IPS-18c (cell line): ENCODE measurements around the gene SUN5.
"Not testable (repeated sequence)": the region's sequence is repeated elsewhere in the genome, so short reads cannot be mapped to it uniquely, and the experiment has no call there.

ENCODE experiments used
- H3K4me3 ChIP-seq: 2 replicates; pipeline ENCODE4 v1.7.0; 2013; ENCODE audit warnings: low read depth, mild to moderate bottlenecking, low read length, moderate library complexity; ENCODE audit not compliant: insufficient read depth
- H3K9me3 ChIP-seq: one replicate; pipeline ENCODE4 v1.6.1; 2013; ENCODE audit warnings: mild to moderate bottlenecking, low read length, moderate library complexity; ENCODE audit not compliant: control insufficient read depth, insufficient read depth

SUN5 gene, protein sequence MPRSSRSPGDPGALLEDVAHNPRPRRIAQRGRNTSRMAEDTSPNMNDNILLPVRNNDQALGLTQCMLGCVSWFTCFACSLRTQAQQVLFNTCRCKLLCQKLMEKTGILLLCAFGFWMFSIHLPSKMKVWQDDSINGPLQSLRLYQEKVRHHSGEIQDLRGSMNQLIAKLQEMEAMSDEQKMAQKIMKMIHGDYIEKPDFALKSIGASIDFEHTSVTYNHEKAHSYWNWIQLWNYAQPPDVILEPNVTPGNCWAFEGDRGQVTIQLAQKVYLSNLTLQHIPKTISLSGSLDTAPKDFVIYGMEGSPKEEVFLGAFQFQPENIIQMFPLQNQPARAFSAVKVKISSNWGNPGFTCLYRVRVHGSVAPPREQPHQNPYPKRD

DNA sequence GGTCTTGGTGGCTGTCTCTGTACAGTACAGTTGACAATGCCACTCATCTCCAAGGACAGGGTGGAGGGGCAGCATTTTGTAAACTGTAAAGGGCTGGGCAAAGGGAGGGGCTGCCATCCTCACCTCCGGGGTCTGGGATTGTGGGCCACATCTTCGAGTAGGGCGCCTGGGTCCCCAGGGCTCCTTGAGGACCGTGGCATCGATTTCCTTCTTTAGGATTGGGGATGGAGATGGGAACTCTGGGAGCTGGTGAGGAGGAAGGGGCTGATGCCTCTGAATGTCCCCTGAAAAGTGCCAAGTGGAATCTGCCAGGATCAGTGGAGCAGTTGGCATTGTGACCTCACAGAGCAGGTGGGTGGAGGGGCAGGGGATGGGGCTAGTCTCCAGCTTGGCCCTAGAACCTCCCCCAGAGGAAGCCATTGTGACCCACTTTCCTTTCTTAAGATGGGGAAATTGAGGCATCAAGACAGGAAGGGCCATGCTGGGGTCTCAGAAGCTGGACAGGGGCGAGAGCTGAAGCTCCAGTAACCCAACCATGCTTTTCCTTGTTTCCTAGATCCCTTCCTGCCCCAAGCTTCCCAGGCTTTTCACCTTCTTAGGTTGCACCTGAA lies at the start of gene SUN5:
TSS of gene SUN5 (minus strand) at position 293 of the 611 bp plus-strand sequence. CDS start at position 200, 93 bp downstream.
- no peak within 1 kb of the TSS for H3K4me3 ChIP-seq
- no peaks in the 10 kb centered on the region for H3K9me3 ChIP-seq

DNA sequence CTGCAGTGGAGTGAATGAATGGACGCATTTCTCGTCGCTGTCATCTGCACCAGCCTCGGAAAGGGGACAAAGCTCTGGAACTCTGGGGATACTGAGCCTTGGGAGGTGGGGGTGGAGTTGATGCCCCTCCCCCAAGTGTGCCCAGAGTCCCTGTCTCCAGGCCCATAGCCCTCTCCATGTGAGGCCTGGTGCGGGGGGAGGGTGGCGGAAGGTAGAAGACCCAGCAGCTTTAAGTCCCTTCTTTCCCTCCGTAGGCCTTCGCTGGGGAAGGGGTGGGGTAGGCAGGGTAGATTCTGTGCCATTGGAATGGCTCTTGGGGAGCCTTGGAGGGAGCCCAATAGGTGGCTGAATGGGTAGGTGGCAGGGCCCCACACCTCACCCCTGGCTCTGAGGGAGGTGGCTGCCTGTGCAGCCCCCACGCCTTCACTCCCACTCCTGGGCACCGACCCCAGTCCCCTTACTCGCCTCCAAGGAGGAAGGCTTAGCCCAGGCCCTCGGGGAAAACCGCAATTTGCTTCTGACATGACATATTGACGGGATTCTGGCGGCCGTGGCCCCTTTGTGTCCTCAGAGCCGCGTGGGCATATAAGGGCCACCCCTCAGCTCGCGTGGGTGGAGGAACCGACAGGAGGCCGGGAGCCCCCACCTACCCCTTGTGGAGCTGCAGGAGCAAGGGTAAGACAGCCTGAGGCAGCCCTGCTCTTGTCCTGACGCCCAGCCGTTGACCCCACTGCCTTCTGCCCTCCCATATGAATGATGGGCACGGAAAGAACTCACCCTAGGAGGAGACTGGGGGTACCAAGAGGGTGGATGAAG lies 49.3 kb upstream of the SUN5 start, which contains the start of gene BPIFB3:
TSS of gene BPIFB3 (plus strand) at position 613 of the 816 bp plus-strand sequence. CDS start 1,533 bp downstream, outside the sequence.
- H3K9me3 ChIP-seq: no peaks in the 10 kb centered on the region

DNA sequence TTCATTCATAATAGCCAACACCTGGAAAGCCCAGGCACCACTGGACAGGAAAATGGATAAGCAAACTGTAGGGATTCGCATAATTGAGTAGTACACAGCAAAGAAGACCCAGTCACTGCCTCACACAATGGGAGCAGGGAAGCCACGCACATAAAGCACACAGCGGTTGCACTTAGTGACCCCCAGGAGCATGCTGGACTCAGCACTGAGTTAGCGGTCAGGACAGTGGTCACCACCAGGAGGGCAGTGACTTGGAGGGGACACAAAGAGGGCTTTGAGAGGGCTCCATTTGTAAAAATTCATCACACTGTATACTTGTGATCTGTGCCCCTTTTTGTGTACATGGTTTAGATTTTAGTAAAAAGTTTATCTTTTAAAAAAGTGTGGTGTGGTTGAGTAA lies 47.1 kb upstream of the SUN5 start:
- no peak overlapping the region for H3K4me3 ChIP-seq
- no peaks in the 10 kb centered on the region for H3K9me3 ChIP-seq

More for the DNA sequence above, 49.3 kb upstream of the SUN5 start, which contains the start of gene BPIFB3:
- no peak within 1 kb of the TSS for H3K4me3 ChIP-seq

DNA sequence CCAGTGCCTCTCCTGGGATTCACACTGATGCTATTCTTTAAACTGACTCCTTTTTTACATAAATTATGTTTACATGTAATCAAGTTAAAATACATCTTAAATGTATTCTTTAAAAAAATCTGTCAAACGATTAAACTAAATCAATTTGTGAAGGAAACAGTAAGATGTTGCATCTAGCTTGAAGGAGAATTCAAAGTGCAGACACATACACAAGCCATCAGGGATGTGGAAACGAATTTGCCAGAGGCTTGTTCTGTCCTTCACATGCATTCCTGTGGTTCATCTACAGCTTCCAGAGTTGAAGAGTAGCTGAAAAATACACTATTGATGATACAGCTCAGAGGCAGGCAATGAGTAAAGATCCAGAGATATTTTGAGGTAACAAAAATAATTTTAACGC lies 42.2 kb upstream of the SUN5 start:
- peaks cover 4% of the 10 kb centered on the region for H3K9me3 ChIP-seq
- no peak overlapping the region; the same call in 1 of the 2 replicates for H3K4me3 ChIP-seq

GRCh38 chr20:33045129-33045721 lies 41.0 kb upstream of the SUN5 start:
- H3K9me3 ChIP-seq, H3K4me3 ChIP-seq: not testable (repeated sequence)

GRCh38 chr20:33043731-33044181 lies 39.5 kb upstream of the SUN5 start:
- Histone ChIP-seq H3K9me3 (peaks cover 4% of the 10 kb centered on the region), H3K4me3 (no peak overlapping the region)

DNA sequence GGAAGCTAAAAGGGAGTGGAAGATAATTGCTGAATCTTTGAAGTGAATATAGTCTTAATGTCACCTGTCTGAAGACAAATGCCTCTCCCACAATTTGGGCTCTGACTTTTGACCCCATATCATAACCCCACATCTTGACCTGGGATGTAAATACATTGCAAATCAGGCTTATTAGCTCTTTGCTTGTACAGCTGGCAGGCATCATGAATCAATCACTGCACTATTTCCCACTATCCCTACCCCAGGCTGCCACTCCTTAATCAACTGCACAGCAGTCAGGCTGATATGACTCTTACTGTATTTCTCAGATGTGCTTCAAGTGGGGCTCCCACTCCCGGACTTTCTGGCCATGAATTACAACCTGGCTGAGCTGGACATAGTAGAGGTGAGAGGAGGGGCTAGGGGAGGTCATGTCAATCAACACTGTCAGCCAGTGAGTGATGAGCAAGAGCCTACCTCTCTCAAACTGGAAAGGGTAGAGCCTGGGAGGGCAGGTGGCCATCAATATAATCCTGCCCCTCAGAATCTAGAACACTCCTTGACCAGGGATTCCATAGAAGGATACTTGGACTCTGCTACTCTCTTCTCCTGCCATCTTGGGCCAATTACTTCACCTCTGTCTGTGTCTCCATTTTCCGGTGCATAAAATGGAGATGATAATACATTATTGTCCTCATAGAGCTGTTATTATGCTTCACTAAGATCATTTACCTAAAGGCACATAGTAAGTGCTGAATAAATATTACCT lies 38.9 kb upstream of the SUN5 start:
- peaks cover 4% of the 10 kb centered on the region for H3K9me3 ChIP-seq
- no peak overlapping the region for H3K4me3 ChIP-seq

DNA sequence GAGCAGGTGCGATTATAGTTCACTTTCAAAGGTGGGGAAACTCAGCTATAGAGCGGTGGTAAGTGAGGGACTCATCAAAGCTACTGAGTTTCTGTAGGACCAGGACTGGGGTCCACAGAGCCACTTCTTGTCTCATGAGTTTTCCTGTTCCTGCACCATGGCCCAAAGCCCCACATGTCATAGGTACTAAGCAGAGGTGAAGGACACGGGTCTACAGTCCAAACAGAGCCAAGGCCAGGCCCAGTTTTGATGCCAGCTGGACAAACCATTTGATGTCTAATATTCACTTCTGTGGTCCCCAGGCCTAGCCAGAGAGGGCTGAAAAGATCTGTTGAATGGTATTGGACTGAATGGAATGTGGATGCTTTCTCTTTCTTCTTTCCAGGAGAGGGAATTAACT lies 38.2 kb upstream of the SUN5 start:
- no peak overlapping the region for H3K4me3 ChIP-seq
- H3K9me3 ChIP-seq: peaks cover 4% of the 10 kb centered on the region

DNA sequence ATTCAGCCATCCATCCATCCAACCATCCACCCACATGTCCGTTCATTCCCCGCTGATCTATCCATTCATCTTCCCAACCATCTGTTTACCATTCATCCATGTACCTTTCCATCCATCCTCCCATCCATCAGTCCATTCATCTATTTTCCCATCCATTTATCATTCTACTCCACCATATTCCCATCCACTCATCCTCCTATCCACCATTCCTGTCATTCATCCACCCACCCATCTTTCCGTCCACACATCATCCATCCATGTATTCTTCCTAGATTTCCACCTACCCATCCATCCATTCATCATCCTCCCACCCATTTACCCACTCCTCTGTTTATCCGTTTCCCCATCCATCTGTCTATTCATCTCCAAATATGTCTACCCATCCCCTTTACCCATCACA lies 34.0 kb upstream of the SUN5 start:
- Histone ChIP-seq H3K4me3 (no peak overlapping the region), H3K9me3 (peaks cover 2% of the 10 kb centered on the region)

- peaks cover 2% of the 10 kb centered on the region for H3K9me3 ChIP-seq
- no peak overlapping the region for H3K4me3 ChIP-seq
These were observed 33.2 kb upstream of the SUN5 start for GRCh38 chr20:33037456-33037855.

DNA sequence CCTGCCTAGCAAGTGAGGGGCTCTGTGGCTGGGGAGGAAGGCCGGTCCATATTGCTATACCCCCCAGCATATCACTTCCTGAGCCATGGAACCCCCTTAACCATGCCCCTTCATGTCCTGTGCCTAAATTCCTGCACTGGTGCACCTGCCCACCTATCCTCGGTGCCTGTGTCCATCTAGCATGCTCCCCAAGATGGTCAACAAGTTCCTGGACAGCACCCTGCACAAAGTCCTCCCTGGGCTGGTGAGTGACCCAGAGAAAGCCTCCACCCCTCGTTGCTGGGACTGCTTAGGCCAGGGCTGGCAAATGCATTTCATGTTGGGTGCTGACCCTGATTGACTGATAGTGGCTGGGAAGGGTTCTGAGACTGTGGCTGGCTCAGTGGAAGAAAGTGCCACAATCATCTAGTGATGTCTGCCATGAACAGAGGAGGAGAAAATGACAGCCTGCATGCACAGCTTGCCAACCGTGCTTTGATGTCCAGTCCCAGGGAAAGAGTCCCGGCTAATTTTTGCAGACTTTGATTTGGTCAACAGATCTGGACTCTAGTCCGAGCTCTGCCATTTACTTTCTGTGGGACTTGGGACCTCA lies 30.8 kb upstream of the SUN5 start:
- H3K4me3 ChIP-seq: no peak overlapping the region

GRCh38 chr20:33034115-33034514 lies 29.9 kb upstream of the SUN5 start:
- H3K9me3 ChIP-seq: no peaks in the 10 kb centered on the region

More for the DNA sequence above, 30.8 kb upstream of the SUN5 start:
- H3K9me3 ChIP-seq: no peaks in the 10 kb centered on the region

GRCh38 chr20:33033381-33033780 lies 29.1 kb upstream of the SUN5 start:
- Histone ChIP-seq H3K9me3 (no peaks in the 10 kb centered on the region), H3K4me3 (no peak overlapping the region)

More at GRCh38 chr20:33034115-33034514, 29.9 kb upstream of the SUN5 start:
- H3K4me3 ChIP-seq: no peak overlapping the region

DNA sequence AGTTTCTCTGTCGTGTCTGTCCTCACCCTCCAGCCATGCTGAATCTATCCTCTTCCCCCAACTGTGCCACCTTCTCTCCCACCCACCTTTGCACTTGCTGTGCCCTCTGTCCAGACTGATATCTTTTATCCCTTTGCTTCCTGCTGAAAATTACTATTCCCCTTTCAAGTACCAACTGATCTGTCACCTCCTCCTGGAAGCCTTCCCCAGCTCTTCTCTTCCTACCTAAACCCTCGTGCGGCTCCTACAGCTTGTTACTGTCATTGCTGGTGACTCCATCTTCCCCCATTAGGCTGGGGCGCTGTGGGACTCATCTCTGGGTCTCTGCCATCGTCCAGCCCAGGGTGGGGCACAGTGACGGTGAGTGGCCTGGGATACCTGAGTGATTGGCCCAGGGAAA lies 28.3 kb upstream of the SUN5 start:
- H3K4me3 ChIP-seq: no peak overlapping the region

DNA sequence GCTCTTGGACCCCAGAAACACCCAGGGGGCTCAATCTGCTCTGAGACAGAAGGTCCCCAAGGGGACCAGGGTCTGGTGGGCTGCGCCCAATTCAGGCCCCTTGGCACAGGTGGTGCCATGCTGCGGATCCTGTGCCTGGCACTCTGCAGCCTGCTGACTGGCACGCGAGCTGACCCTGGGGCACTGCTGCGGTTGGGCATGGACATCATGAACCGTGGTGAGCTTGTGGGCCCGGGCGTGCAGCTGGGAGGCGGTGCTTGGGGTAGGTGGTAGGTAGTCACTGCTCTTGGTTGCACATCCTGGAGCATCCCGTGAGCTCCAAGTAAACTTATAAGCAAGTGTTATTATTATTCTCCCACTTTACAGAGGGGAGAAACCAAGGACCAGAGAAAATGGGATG lies 27.3 kb upstream of the SUN5 start, which contains the start of gene BPIFB6:
TSS of gene BPIFB6 (plus strand) at position 118 of the 400 bp plus-strand sequence. CDS start at position 118, 0 bp downstream.
- Histone ChIP-seq H3K4me3 (no peak within 1 kb of the TSS), H3K9me3 (no peaks in the 10 kb centered on the region)

More for the DNA sequence above, 28.3 kb upstream of the SUN5 start:
- no peaks in the 10 kb centered on the region for H3K9me3 ChIP-seq

- H3K9me3 ChIP-seq: no peaks in the 10 kb centered on the region
- H3K4me3 ChIP-seq: no peak overlapping the region
These were observed 26.3 kb upstream of the SUN5 start for GRCh38 chr20:33030569-33030968.
